PFSK-1 (cell line): Measurements from ENCODE around the gene ADM5.

ENCODE experiments used
- POLR2AphosphoS5 ChIP-seq: IDR thresholded peaks from 2 replicates; pipeline ENCODE4 v1.6.1; 2012; ENCODE audit warnings: low read depth, mild to moderate bottlenecking, control low read depth, low read length, moderate library complexity
- SIN3A ChIP-seq: IDR thresholded peaks from 2 replicates; pipeline ENCODE4 v1.6.1; 2012; ENCODE audit warnings: mild to moderate bottlenecking, low read length, moderate library complexity, borderline replicate concordance; ENCODE audit not compliant: insufficient read depth
- TAF1 ChIP-seq: IDR thresholded peaks from 2 replicates; pipeline ENCODE4 v1.6.1; 2012; ENCODE audit warnings: low read length, control low read depth, borderline replicate concordance; ENCODE audit not compliant: insufficient read depth

DNA sequence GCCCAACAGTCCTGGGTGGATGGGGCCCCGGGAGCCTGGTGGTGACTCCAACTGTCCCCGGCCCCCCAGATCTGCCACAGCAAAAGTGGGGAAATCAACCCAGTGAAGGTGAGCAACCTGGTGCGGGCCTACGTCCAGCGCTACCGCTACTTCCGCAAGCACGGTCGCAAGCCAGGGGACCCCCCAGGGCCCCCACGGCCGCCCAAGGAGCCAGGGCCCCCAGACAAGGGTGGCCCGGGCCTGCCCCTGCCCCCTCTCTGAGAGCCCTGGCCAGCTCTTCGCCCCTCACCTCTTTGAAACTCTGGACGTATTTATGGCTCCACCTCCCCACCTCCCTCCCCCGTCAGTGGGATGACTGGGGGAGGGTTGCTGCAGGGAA, 31.3 kb upstream of the ADM5 start:
- TF ChIP-seq POLR2AphosphoS5, result no peak
- no peak for TF ChIP-seq SIN3A
- TF ChIP-seq TAF1, result no peak
